Skeletal muscle cell (primary cell): ENCODE data around the gene ERFE.

ENCODE experiments used
- DNase-seq: peaks from one replicate; pipeline ENCODE4 v3.0.0-alpha.2; 2010; ENCODE audit warnings: low read depth
- H3K4me3 ChIP-seq: 2 replicates; pipeline ENCODE4 v1.5.1; 2011; ENCODE audit warnings: low read depth, mild to moderate bottlenecking, control low read depth, low read length, moderate library complexity

Gene ERFE

GRCh38 chr2:238187618-238188548, 29.1 kb downstream of the ERFE start:
- DNase-seq = no peak
- no peak overlapping the region for H3K4me3 ChIP-seq

GRCh38 chr2:238190445-238190844, 31.7 kb downstream of the ERFE start:
- DNase-seq = no peak
- no peak overlapping the region for H3K4me3 ChIP-seq

- DNase-seq = no peak
- peak overlapping the region; percentile 72 for H3K4me3 ChIP-seq
Measured at GRCh38 chr2:238202326-238203093, 43.7 kb downstream of the ERFE start.

GRCh38 chr2:238203094-238203972, 44.6 kb downstream of the ERFE start, which contains the start of gene ILKAP:
ILKAP (minus strand) TSS chr2:238203695; CDS start chr2:238203553, 142 bp downstream.
- H3K4me3 ChIP-seq = peak within 1 kb of the TSS; percentile 72
- DNase-seq = peak; percentile 21

- DNase-seq = no peak
- H3K4me3 ChIP-seq = peak overlapping the region; percentile 43
Measured at GRCh38 chr2:238203973-238204683, 45.4 kb downstream of the ERFE start.

- no peak overlapping the region for H3K4me3 ChIP-seq
- no peak for DNase-seq
Measured at GRCh38 chr2:238207006-238207405, 48.2 kb downstream of the ERFE start.

- H3K4me3 ChIP-seq = no peak overlapping the region
- no peak for DNase-seq
Measured at GRCh38 chr2:238216651-238217184, 57.9 kb downstream of the ERFE start.
